Left lung (tissue), 10 donors: ENCODE results near the gene DGKD. TPM values are rescaled to one million over a fixed set of nuclear protein-coding genes. Genes with fewer than 3 reads are reported as not detected.
"Not testable (repeated sequence)": the region's sequence is repeated elsewhere in the genome, so short reads cannot be mapped to it uniquely, and the experiment has no call there.

Experiments
- ATAC-seq: fragments of 200-7000 bp; cut with Tn5 transposase; one replicate; pipeline ENCODE4 v1.9.1; 2020; ENCODE audit warnings: moderate library complexity
- DNase-seq, 4 donors: peaks; one replicate each; pipeline ENCODE4 v3.0.0-alpha.2; 2013 to 2020
- H3K27ac ChIP-seq, 2 donors: fragments of 200-600 bp; sonication (generic) in 1 of 2; one replicate each; pipeline versions ENCODE4 v1.5.0 to v1.8.0; 2020 to 2021
- H3K27me3 ChIP-seq, 2 donors: fragments of 200-600 bp; sonication (generic) in 1 of 2; one replicate each; pipeline versions ENCODE4 v1.5.0 to v1.8.0; 2020 to 2021
- H3K36me3 ChIP-seq, 2 donors: fragments of 200-600 bp; sonication (generic) in 1 of 2; one replicate each; pipeline versions ENCODE4 v1.5.0 to v1.8.0; 2020 to 2021
- H3K4me1 ChIP-seq, 2 donors: fragments of 200-600 bp; one replicate each; pipeline ENCODE4 v1.8.0; 2021
- H3K4me3 ChIP-seq, 2 donors: fragments of 200-600 bp; sonication (generic) in 1 of 2; one replicate each; pipeline versions ENCODE4 v1.5.0 to v1.8.0; 2020 to 2021; ENCODE audit warnings: mild to moderate bottlenecking in 1 of 2
- H3K9me3 ChIP-seq, 2 donors: fragments of 200-600 bp; sonication (generic) in 1 of 2; one replicate each; pipeline versions ENCODE4 v1.5.0 to v1.8.0; 2020 to 2021
- intact Hi-C, 2 donors: fragments of 100-400 bp; cut with DNase I; formaldehyde crosslinking; loops; one replicate each; pipeline versions ENCODE4 v1.11.2 to v1.14.2; 2022
- polyA plus RNA-seq, 6 donors: library from polyadenylated mRNA; unstranded; fragments of 120-200 nt; gene quantifications; one replicate each; pipeline ENCODE4 v1.2.1, GENCODE V29; 2013; ENCODE audit not compliant: insufficient read length in 6 of 6
- total RNA-seq, 2 donors: library from RNA; stranded (reverse); fragmentation: NEBNext Ultra II Directional; extraction: Animal tissue kit (Norgen Biotek cat#: 25700); gene quantifications; one replicate each; pipeline ENCODE4 v1.2.1, GENCODE V29; 2021
- TF ChIP-seq, protein P1 (sequence below), 2 donors: fragments of 200-600 bp; sonication (generic) in 1 of 2; IDR thresholded peaks; one replicate each; pipeline versions ENCODE4 v1.5.0 to v1.8.0; 2021; ENCODE audit warnings: antibody characterized with exemption in 2 of 2
- donor health status: DM: no; HTN: yes; CAD: no.
- donor health status: DM: no; HTN: no; CAD: no.

DGKD gene
- total and polyA plus RNA-seq, 8 donors, result 22.9 to 98.0 (median 32.6) TPM

- Histone ChIP-seq H3K4me1 (peaks cover 21 to 37% of the 10 kb centered on the region in 2 donors), H3K27ac (peak overlapping the region; percentile 3 to 89), H3K36me3 (peaks cover 0 to 40% of the 10 kb centered on the region in 2 donors), H3K27me3 (no peaks in the 10 kb centered on the region), H3K9me3 (no peaks in the 10 kb centered on the region), H3K4me3 (no peak overlapping the region)
- intact Hi-C loops, result no loop called here
- peak; percentile 85 to 95 (median 92) for DNase-seq
- TF ChIP-seq, protein P1, sequence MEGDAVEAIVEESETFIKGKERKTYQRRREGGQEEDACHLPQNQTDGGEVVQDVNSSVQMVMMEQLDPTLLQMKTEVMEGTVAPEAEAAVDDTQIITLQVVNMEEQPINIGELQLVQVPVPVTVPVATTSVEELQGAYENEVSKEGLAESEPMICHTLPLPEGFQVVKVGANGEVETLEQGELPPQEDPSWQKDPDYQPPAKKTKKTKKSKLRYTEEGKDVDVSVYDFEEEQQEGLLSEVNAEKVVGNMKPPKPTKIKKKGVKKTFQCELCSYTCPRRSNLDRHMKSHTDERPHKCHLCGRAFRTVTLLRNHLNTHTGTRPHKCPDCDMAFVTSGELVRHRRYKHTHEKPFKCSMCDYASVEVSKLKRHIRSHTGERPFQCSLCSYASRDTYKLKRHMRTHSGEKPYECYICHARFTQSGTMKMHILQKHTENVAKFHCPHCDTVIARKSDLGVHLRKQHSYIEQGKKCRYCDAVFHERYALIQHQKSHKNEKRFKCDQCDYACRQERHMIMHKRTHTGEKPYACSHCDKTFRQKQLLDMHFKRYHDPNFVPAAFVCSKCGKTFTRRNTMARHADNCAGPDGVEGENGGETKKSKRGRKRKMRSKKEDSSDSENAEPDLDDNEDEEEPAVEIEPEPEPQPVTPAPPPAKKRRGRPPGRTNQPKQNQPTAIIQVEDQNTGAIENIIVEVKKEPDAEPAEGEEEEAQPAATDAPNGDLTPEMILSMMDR (IDR thresholded peaks at IDR 0.05), result no peak
- ATAC-seq, result peak; percentile 90
Measured at GRCh38 chr2:233387667-233388528, 33.6 kb downstream of the DGKD start.

GRCh38 chr2:233389601-233390125 is 35.4 kb downstream of the DGKD start:
- Histone ChIP-seq H3K27me3 (no peaks in the 10 kb centered on the region), H3K4me3 (no peak overlapping the region), H3K27ac (no peak overlapping the region), H3K36me3 (peaks cover 0 to 56% of the 10 kb centered on the region in 2 donors), H3K9me3 (no peaks in the 10 kb centered on the region), H3K4me1 (peaks cover 20 to 31% of the 10 kb centered on the region in 2 donors)
- TF ChIP-seq, protein P1 (IDR thresholded peaks at IDR 0.05), result no peak
- intact Hi-C loops, result no loop called here
- ATAC-seq (no peak), DNase-seq (no peak)

GRCh38 chr2:233395687-233396086 is 41.4 kb downstream of the DGKD start:
- H3K9me3 ChIP-seq, result no peaks in the 10 kb centered on the region
- H3K27me3 ChIP-seq, result no peaks in the 10 kb centered on the region
- no peak overlapping the region for H3K27ac ChIP-seq
- intact Hi-C loops, result no loop called here
- TF ChIP-seq, protein P1 (IDR thresholded peaks at IDR 0.05), result no peak
- H3K4me1 ChIP-seq, result peaks cover 0 to 3% of the 10 kb centered on the region in 2 donors
- peaks cover 0 to 72% of the 10 kb centered on the region in 2 donors for H3K36me3 ChIP-seq
- no peak for DNase-seq
- ATAC-seq, result no peak
- H3K4me3 ChIP-seq, result no peak overlapping the region

DNA sequence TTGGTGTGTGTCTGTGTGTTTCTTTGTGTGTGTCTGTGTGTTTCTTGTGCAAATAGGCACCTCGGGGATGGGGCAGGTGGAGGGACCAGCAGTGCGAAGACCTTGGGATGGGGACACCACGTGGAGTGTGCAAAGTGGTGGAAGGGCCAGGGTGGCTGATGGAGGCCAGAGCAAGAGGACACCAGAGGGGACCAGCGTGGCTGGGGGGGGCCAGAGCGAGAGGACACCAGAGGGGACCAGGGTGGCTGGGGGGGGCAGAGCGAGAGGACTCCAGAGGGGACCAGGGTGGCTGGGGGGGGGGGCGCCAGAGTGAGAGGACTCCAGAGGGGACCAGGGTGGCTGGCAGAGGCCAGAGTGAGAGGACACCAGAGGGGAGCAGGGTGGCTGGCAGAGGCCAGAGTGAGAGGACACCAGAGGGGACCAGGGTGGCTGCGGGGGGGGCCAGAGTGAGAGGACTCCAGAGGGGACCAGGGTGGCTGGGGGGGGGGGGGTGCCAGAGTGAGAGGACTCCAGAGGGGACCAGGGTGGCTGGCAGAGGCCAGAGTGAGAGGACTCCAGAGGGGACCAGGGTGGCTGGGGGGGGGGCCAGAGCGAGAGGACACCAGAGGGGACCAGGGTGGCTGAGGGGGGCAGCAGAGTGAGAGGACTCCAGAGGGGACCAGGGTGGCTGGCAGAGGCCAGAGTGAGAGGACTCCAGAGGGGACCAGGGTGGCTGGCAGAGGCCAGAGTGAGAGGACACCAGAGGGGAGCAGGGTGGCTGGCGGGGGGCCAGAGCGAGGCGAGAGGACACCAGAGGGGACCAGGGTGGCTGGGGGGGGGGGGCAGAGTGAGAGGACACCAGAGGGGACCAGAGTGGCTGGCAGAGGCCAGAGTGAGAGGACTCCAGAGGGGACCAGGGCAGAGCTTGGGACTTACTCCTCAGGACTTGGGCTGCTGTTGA is 42.7 kb downstream of the DGKD start:
- DNase-seq, H3K27ac ChIP-seq, H3K27me3 ChIP-seq, H3K4me1 ChIP-seq, ATAC-seq, intact Hi-C loops, H3K4me3 ChIP-seq, H3K9me3 ChIP-seq: not testable (repeated sequence)
- peaks cover 0 to 59% of the 10 kb centered on the region in 2 donors for H3K36me3 ChIP-seq

GRCh38 chr2:233399306-233400225 is 45.3 kb downstream of the DGKD start:
- Histone ChIP-seq H3K4me1 (peaks cover 0 to 3% of the 10 kb centered on the region in 2 donors), H3K27me3 (no peaks in the 10 kb centered on the region), H3K4me3 (no peak overlapping the region), H3K27ac (no peak overlapping the region), H3K36me3 (peaks cover 0 to 35% of the 10 kb centered on the region in 2 donors), H3K9me3 (no peaks in the 10 kb centered on the region)
- no peak for ATAC-seq
- TF ChIP-seq, protein P1 (IDR thresholded peaks at IDR 0.05), result no peak
- intact Hi-C loops, result no loop called here
- no peak for DNase-seq
